ENCODE results near the gene MNX1.

MNX1 gene

GRCh38 chr7:156984174-156984891, 26.1 kb downstream of the MNX1 start:
- DNase-seq (ENCODE audit: insufficient read length, low spot score) (no peak), FAIRE-seq (no peak)

- FAIRE-seq (no peak), DNase-seq (ENCODE audit: insufficient read length, low spot score) (no peak)
Measured at GRCh38 chr7:156979711-156980110, 30.8 kb downstream of the MNX1 start.

GRCh38 chr7:156979007-156979606, 31.4 kb downstream of the MNX1 start:
- DNase-seq (ENCODE audit: insufficient read length, low spot score), result no peak
- no peak for FAIRE-seq

GRCh38 chr7:156975620-156976019, 34.8 kb downstream of the MNX1 start:
- no peak for DNase-seq (ENCODE audit: insufficient read length, low spot score)
- FAIRE-seq, result no peak

- FAIRE-seq, result no peak
Measured at GRCh38 chr7:156969972-156970420, 40.5 kb downstream of the MNX1 start.

GRCh38 chr7:156968183-156968582, 42.3 kb downstream of the MNX1 start:
- FAIRE-seq, result no peak
- no peak for DNase-seq (ENCODE audit: insufficient read length, low spot score)

More at GRCh38 chr7:156969972-156970420, 40.5 kb downstream of the MNX1 start:
- DNase-seq (ENCODE audit: insufficient read length, low spot score), result no peak

GRCh38 chr7:156966387-156966786, 44.1 kb downstream of the MNX1 start:
- no peak for DNase-seq (ENCODE audit: insufficient read length, low spot score)
- no peak for FAIRE-seq

GRCh38 chr7:156964971-156965370, 45.5 kb downstream of the MNX1 start:
- DNase-seq (ENCODE audit: insufficient read length, low spot score) (no peak), FAIRE-seq (no peak)

GRCh38 chr7:156963472-156963871, 47.0 kb downstream of the MNX1 start:
- no peak for DNase-seq (ENCODE audit: insufficient read length, low spot score)
- FAIRE-seq, result no peak

- no peak for DNase-seq (ENCODE audit: insufficient read length, low spot score)
- no peak for FAIRE-seq
Measured at GRCh38 chr7:156962897-156963296, 47.6 kb downstream of the MNX1 start.

GRCh38 chr7:156962145-156962544, 48.3 kb downstream of the MNX1 start:
- FAIRE-seq (no peak), DNase-seq (ENCODE audit: insufficient read length, low spot score) (no peak)

- FAIRE-seq, result no peak
- no peak for DNase-seq (ENCODE audit: insufficient read length, low spot score)
Measured at GRCh38 chr7:156956727-156957126, 53.7 kb downstream of the MNX1 start.

- DNase-seq (ENCODE audit: insufficient read length, low spot score) (no peak), FAIRE-seq (no peak)
Measured at GRCh38 chr7:156954941-156955340, 55.5 kb downstream of the MNX1 start.

Measured in HTR-8/SVneo (cell line).